ENCODE results near the gene TMEM229B.

Gene TMEM229B

GRCh38 chr14:67441672-67442071 is 46.8 kb downstream of the TMEM229B start:
- H3K4me1 Mint-ChIP-seq (ENCODE audit: low read depth): no peaks in the 10 kb centered on the region
- H3K27ac Mint-ChIP-seq: no peak overlapping the region
- H3K27me3 Mint-ChIP-seq (ENCODE audit: low read depth): peaks cover 34% of the 10 kb centered on the region
- H3K4me3 Mint-ChIP-seq: no peak overlapping the region
- H3K36me3 Mint-ChIP-seq (ENCODE audit: low read depth): no peaks in the 10 kb centered on the region
- H3K9me3 Mint-ChIP-seq: no peaks in the 10 kb centered on the region

GRCh38 chr14:67441256-67441655 is 47.3 kb downstream of the TMEM229B start:
- Mint-ChIP-seq H3K27me3 (ENCODE audit: low read depth) (peaks cover 34% of the 10 kb centered on the region), H3K4me1 (ENCODE audit: low read depth) (no peaks in the 10 kb centered on the region), H3K27ac (no peak overlapping the region), H3K36me3 (ENCODE audit: low read depth) (no peaks in the 10 kb centered on the region), H3K9me3 (no peaks in the 10 kb centered on the region), H3K4me3 (no peak overlapping the region)

DNA sequence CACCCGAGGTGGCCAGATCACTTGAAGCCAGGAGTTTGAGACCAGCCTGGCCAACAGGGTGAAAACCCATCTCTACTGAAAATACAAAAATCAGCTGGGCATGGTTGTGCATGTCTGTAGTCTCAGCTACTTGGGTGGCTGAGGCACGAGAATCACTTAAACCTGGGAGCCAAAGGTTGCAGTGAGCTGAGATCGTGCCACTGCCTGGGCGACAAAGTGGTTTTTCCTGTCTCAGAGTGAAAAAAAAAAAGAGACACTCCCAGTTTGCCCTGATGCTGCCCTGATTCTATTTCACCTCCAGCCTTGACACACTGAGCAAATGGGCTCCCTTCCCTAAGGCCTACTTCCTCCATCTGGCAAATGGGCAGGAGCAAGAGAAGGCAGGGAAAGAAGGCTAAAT is 48.0 kb downstream of the TMEM229B start:
- Mint-ChIP-seq H3K4me1 (ENCODE audit: low read depth) (no peaks in the 10 kb centered on the region), H3K27ac (no peak overlapping the region), H3K9me3 (no peaks in the 10 kb centered on the region), H3K27me3 (ENCODE audit: low read depth) (peaks cover 37% of the 10 kb centered on the region), H3K36me3 (ENCODE audit: low read depth) (no peaks in the 10 kb centered on the region), H3K4me3 (no peak overlapping the region)

DNA sequence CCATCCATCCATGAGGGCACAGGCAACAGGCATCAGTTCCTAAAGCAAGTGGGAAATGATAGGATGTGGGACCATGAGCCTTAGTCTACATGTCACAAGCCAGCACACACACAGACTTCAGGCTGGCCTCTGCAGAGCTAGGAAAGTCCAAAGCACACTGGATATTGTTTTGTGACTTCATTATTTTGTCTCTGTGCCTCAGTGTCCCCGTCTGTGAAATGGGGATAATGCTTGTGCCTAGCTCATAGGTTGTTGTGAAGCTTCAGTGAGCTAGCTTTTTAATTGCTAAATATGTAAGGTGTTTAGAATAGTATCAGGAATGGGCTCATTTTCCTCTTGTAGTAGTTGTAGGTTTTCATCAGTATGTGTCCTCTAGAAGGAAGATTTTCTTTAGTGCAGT is 49.6 kb downstream of the TMEM229B start:
- no peaks in the 10 kb centered on the region for H3K9me3 Mint-ChIP-seq
- no peaks in the 10 kb centered on the region for H3K4me1 Mint-ChIP-seq (ENCODE audit: low read depth)
- H3K27me3 Mint-ChIP-seq (ENCODE audit: low read depth): peaks cover 40% of the 10 kb centered on the region
- no peaks in the 10 kb centered on the region for H3K36me3 Mint-ChIP-seq (ENCODE audit: low read depth)
- H3K4me3 Mint-ChIP-seq: no peak overlapping the region
- H3K27ac Mint-ChIP-seq: no peak overlapping the region

- Mint-ChIP-seq H3K36me3 (ENCODE audit: low read depth) (no peaks in the 10 kb centered on the region), H3K27me3 (ENCODE audit: low read depth) (peaks cover 42% of the 10 kb centered on the region), H3K4me3 (no peak overlapping the region), H3K9me3 (no peaks in the 10 kb centered on the region), H3K4me1 (ENCODE audit: low read depth) (no peaks in the 10 kb centered on the region), H3K27ac (no peak overlapping the region)
Measured at GRCh38 chr14:67436006-67436866, 52.3 kb downstream of the TMEM229B start.

DNA sequence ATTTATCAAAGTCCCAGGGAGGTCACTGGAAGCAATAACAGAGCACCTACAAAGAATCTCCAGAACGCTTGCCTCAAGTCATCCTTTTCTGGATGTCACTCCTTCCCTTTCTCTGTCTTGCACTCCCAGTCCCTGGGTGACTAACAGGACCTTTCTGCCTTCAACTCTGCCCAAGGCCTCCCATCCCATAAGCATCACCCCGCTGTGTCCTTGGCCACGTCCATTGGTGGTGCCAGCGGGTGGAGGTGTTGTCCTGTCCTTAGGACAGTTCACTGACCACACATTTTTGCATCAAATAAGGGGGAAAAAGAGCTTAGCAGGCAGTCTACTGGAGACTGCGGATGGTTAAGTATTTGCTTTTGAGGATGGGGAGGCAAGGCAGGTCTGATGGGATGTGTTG is 52.9 kb downstream of the TMEM229B start:
- Mint-ChIP-seq H3K4me3 (no peak overlapping the region), H3K9me3 (no peaks in the 10 kb centered on the region), H3K36me3 (ENCODE audit: low read depth) (no peaks in the 10 kb centered on the region), H3K27ac (no peak overlapping the region), H3K27me3 (ENCODE audit: low read depth) (peaks cover 45% of the 10 kb centered on the region), H3K4me1 (ENCODE audit: low read depth) (no peaks in the 10 kb centered on the region)

GRCh38 chr14:67432050-67432564 is 56.4 kb downstream of the TMEM229B start:
- Mint-ChIP-seq H3K36me3 (ENCODE audit: low read depth) (no peaks in the 10 kb centered on the region), H3K27me3 (ENCODE audit: low read depth) (peaks cover 39% of the 10 kb centered on the region), H3K4me3 (no peak overlapping the region), H3K27ac (no peak overlapping the region), H3K4me1 (ENCODE audit: low read depth) (no peaks in the 10 kb centered on the region), H3K9me3 (no peaks in the 10 kb centered on the region)

DNA sequence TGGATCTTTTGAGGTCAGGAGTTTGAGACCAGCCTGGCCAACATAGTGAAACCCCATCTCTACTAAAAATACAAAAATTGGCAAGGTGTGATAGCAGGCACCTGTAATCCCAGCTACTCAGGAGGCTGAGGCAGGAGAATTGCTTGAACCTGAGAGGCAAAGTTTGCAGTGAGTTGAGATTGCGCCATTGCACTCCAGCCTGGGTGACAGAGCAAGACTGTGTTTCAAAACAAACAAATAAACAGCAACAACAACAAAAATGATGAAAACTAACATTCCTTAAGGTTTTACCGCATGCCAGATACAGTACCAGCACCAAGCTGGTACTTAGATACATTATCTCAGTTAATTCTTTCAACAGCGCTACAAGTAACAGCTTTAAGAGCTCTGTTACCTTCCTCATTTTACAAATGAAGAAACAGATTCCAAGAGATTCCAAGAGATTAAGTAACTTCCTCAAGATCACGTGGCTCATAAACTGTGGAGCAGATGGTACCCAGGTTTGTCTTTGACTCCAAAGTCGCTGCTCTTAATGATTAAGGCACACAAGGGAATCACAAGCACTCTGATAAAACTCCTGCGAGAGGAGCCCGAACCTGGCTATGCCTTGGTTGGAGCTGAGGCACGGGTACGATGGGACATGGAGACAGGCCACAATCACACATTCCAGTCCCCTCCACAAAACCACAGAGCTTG is 58.9 kb downstream of the TMEM229B start:
- no peaks in the 10 kb centered on the region for H3K9me3 Mint-ChIP-seq
- no peak overlapping the region for H3K27ac Mint-ChIP-seq
- no peaks in the 10 kb centered on the region for H3K36me3 Mint-ChIP-seq (ENCODE audit: low read depth)
- H3K4me3 Mint-ChIP-seq: no peak overlapping the region
- H3K27me3 Mint-ChIP-seq (ENCODE audit: low read depth): peaks cover 45% of the 10 kb centered on the region
- H3K4me1 Mint-ChIP-seq (ENCODE audit: low read depth): no peaks in the 10 kb centered on the region

DNA sequence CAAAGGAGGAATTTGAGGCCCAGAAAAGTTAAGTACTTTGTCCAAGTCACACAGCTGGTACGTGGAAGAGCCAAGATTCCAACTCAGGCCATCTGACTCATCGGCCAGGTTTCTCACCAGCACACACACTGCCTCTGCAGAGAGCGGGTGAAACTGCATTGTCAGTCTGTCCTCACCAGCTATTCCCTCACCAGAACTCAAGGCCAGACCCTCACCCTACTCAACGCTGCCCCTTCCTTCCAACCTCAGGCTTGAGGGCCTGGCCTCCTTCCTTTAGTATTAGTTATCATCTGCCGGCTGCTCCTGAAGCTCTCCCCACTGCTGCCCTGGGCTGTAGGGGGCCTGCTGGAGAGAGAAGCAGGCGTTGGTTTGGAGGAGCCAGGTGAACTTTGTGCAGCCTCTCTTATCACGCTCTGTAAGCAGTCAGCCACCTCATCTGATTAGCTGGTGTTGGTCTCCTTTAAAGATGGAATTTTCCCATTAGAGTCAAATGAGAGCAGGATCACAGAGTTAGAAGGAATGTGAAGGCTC is 60.0 kb downstream of the TMEM229B start:
- Mint-ChIP-seq H3K4me3 (no peak overlapping the region), H3K27me3 (ENCODE audit: low read depth) (peaks cover 41% of the 10 kb centered on the region), H3K36me3 (ENCODE audit: low read depth) (no peaks in the 10 kb centered on the region), H3K9me3 (no peaks in the 10 kb centered on the region), H3K4me1 (ENCODE audit: low read depth) (no peaks in the 10 kb centered on the region), H3K27ac (no peak overlapping the region)

DNA sequence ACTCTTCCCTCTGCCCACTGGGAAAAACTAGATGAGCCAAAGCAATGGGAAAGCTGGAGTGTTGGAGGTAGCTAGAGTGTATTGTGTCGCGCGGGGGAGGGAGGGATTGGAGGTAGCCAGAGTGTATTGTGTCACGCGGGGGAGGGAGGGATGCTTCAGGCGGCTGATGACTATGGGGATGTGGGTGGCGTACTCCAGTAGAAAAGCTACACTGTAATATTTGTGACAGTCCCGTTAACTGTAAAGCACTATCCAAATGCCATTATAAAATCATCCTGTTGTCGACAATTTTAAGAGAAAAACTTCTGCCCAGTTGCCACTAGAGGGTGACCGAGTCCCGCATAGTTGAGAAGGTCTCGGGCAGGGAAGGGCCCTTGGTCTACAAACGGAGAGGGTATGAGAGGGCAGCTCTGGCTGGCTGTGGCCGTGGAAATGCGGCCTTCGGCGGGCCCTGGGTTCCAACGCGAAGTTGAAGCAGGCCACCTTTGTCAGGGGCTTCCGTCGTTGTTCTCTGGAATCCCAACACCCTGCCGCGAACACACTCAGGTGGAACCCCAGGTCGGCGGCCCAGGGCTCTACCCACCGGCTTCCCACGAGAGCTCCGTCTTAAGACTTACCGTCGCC is 61.4 kb downstream of the TMEM229B start:
- no peak overlapping the region for H3K4me3 Mint-ChIP-seq
- H3K36me3 Mint-ChIP-seq (ENCODE audit: low read depth): no peaks in the 10 kb centered on the region
- H3K4me1 Mint-ChIP-seq (ENCODE audit: low read depth): no peaks in the 10 kb centered on the region
- no peaks in the 10 kb centered on the region for H3K9me3 Mint-ChIP-seq
- H3K27ac Mint-ChIP-seq: no peak overlapping the region
- peaks cover 34% of the 10 kb centered on the region for H3K27me3 Mint-ChIP-seq (ENCODE audit: low read depth)

DNA sequence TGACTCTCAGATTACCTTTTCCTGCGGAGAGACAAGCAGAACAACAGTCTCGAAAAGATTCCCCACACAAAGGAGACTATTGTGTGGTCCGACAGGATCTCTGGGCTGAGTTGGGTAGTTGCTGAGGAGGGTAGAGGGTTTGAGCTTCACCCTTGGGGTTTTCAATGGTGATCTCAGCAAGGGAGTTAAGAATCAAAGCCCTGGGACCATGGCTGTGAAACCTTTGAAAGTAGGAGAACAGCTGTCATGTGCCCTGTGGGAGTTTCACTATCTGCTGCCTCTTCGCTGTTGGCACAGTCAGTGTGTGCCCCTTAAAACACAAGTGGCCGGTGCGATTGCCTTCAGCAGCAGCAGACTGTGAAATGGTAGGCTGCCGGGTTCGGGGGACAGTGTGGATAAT is 62.4 kb downstream of the TMEM229B start:
- Mint-ChIP-seq H3K27ac (no peak overlapping the region), H3K4me1 (ENCODE audit: low read depth) (no peaks in the 10 kb centered on the region), H3K4me3 (no peak overlapping the region), H3K27me3 (ENCODE audit: low read depth) (peaks cover 36% of the 10 kb centered on the region), H3K36me3 (ENCODE audit: low read depth) (no peaks in the 10 kb centered on the region), H3K9me3 (no peaks in the 10 kb centered on the region)

GRCh38 chr14:67425608-67426007 is 62.9 kb downstream of the TMEM229B start:
- Mint-ChIP-seq H3K36me3 (ENCODE audit: low read depth) (no peaks in the 10 kb centered on the region), H3K4me3 (no peak overlapping the region), H3K27ac (no peak overlapping the region), H3K9me3 (no peaks in the 10 kb centered on the region), H3K4me1 (ENCODE audit: low read depth) (no peaks in the 10 kb centered on the region), H3K27me3 (ENCODE audit: low read depth) (peaks cover 35% of the 10 kb centered on the region)

- H3K36me3 Mint-ChIP-seq (ENCODE audit: low read depth): no peaks in the 10 kb centered on the region
- H3K4me1 Mint-ChIP-seq (ENCODE audit: low read depth): no peaks in the 10 kb centered on the region
- H3K27me3 Mint-ChIP-seq (ENCODE audit: low read depth): peaks cover 31% of the 10 kb centered on the region
- H3K27ac Mint-ChIP-seq: no peak overlapping the region
- H3K4me3 Mint-ChIP-seq: no peak overlapping the region
- no peaks in the 10 kb centered on the region for H3K9me3 Mint-ChIP-seq
Measured at GRCh38 chr14:67424539-67424938, 64.0 kb downstream of the TMEM229B start.

GRCh38 chr14:67423424-67423823 is 65.1 kb downstream of the TMEM229B start:
- Mint-ChIP-seq H3K4me1 (ENCODE audit: low read depth) (no peaks in the 10 kb centered on the region), H3K4me3 (no peak overlapping the region), H3K27ac (no peak overlapping the region), H3K9me3 (no peaks in the 10 kb centered on the region), H3K36me3 (ENCODE audit: low read depth) (no peaks in the 10 kb centered on the region), H3K27me3 (ENCODE audit: low read depth) (peaks cover 31% of the 10 kb centered on the region)
